ENCODE data around the gene HPRT1.

GRCh38 chrX:134453631-134454030, 6.3 kb upstream of the HPRT1 start:
- TF ChIP-seq EZH2phosphoT487 (IDR thresholded peaks at IDR 0.05; ENCODE audit: low read depth, severe bottlenecking, unreplicated experiment) (no peak), CTCF (IDR thresholded peaks at IDR 0.05; ENCODE audit: poor library complexity) (no peak)
